ENCODE measurements around the gene ATP9A.

Gene ATP9A

GRCh38 chr20:51560550-51561307, 207.5 kb downstream of the ATP9A start:
- TF ChIP-seq FOXP2 (optimal IDR thresholded peaks at IDR 0.05; ENCODE audit: borderline replicate concordance, extremely low read depth, extremely low read length, insufficient read depth): no peak
- no peak for TF ChIP-seq SIN3A (IDR thresholded peaks at IDR 0.05; ENCODE audit: borderline replicate concordance, insufficient read depth, low read length)
- no peak for TF ChIP-seq POLR2AphosphoS5 (IDR thresholded peaks at IDR 0.05; ENCODE audit: low read depth, low read length)
- TF ChIP-seq TAF1 (IDR thresholded peaks at IDR 0.05; ENCODE audit: borderline replicate concordance, insufficient read depth, low read length): no peak
- TF ChIP-seq REST (IDR thresholded peaks at IDR 0.05; ENCODE audit: insufficient read depth in 1 of 2, low read depth in 2 of 2, low read length in 2 of 2): no peak

- TF ChIP-seq POLR2AphosphoS5 (IDR thresholded peaks at IDR 0.05; ENCODE audit: low read depth, low read length) (no peak), FOXP2 (optimal IDR thresholded peaks at IDR 0.05; ENCODE audit: borderline replicate concordance, extremely low read depth, extremely low read length, insufficient read depth) (no peak), TAF1 (IDR thresholded peaks at IDR 0.05; ENCODE audit: borderline replicate concordance, insufficient read depth, low read length) (no peak), REST (IDR thresholded peaks at IDR 0.05; ENCODE audit: insufficient read depth in 1 of 2, low read depth in 2 of 2, low read length in 2 of 2) (no peak), SIN3A (IDR thresholded peaks at IDR 0.05; ENCODE audit: borderline replicate concordance, insufficient read depth, low read length) (no peak)
Measured at GRCh38 chr20:51560042-51560441, 208.1 kb downstream of the ATP9A start.

- no peak for TF ChIP-seq SIN3A (IDR thresholded peaks at IDR 0.05; ENCODE audit: borderline replicate concordance, insufficient read depth, low read length)
- TF ChIP-seq TAF1 (IDR thresholded peaks at IDR 0.05; ENCODE audit: borderline replicate concordance, insufficient read depth, low read length): no peak
- TF ChIP-seq FOXP2 (optimal IDR thresholded peaks at IDR 0.05; ENCODE audit: borderline replicate concordance, extremely low read depth, extremely low read length, insufficient read depth): no peak
- no peak for TF ChIP-seq POLR2AphosphoS5 (IDR thresholded peaks at IDR 0.05; ENCODE audit: low read depth, low read length)
- TF ChIP-seq REST (IDR thresholded peaks at IDR 0.05; ENCODE audit: insufficient read depth in 1 of 2, low read depth in 2 of 2, low read length in 2 of 2): no peak
Measured at GRCh38 chr20:51554538-51555165, 213.5 kb downstream of the ATP9A start.

GRCh38 chr20:51553897-51554486, 214.2 kb downstream of the ATP9A start:
- TF ChIP-seq REST (IDR thresholded peaks at IDR 0.05; ENCODE audit: insufficient read depth in 1 of 2, low read depth in 2 of 2, low read length in 2 of 2) (no peak), TAF1 (IDR thresholded peaks at IDR 0.05; ENCODE audit: borderline replicate concordance, insufficient read depth, low read length) (no peak), POLR2AphosphoS5 (IDR thresholded peaks at IDR 0.05; ENCODE audit: low read depth, low read length) (no peak), SIN3A (IDR thresholded peaks at IDR 0.05; ENCODE audit: borderline replicate concordance, insufficient read depth, low read length) (no peak), FOXP2 (optimal IDR thresholded peaks at IDR 0.05; ENCODE audit: borderline replicate concordance, extremely low read depth, extremely low read length, insufficient read depth) (no peak)

All from PFSK-1 (cell line).